ENCODE measurements around the gene ELOVL1. TPM values are rescaled to one million over a fixed set of nuclear protein-coding genes. Genes with fewer than 3 reads are reported as not detected.

ELOVL1 gene
- total RNA-seq, 1 experiment from 2014 or later = 21.6 TPM

DNA sequence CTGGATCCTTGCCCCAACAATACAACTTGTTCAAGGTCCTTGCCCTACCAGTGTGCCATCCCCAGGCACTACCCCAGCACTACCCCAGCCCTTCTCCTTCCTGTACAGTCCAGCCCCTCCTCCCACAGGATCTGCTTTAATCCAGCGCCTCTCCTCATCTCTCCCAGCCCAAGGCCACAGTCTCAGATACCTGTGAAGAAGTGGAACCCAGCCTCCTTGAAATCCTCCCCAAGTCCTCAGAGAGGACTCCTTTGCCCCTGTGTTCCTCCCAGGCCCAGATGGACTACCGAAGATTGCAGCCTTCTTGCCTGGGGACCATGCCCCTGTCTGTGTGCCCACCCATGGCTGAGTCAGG is 15.5 kb downstream of the ELOVL1 start:
- Histone ChIP-seq H2BK120ac (ENCODE audit: low read depth, low read length, poor library complexity, severe bottlenecking) (no peak overlapping the region), H3K23ac (ENCODE audit: insufficient read length, low read depth, low read length) (no peak overlapping the region), H2BK20ac (ENCODE audit: low read depth, low read length, poor library complexity, severe bottlenecking) (no peak overlapping the region), H4K20me1 (ENCODE audit: control insufficient read depth, insufficient read depth, insufficient read length) (no peaks in the 10 kb centered on the region), H3K14ac (ENCODE audit: insufficient read depth, low read length) (no peak overlapping the region), H3K79me2 (ENCODE audit: insufficient read depth, low read length) (no peaks in the 10 kb centered on the region), H2BK15ac (ENCODE audit: low read depth, low read length) (no peak overlapping the region), H4K5ac (ENCODE audit: insufficient read length, low read depth, low read length) (no peak overlapping the region), H3K9ac (ENCODE audit: extremely low read depth, insufficient read length, low read length) (no peak overlapping the region), H3K56ac (ENCODE audit: insufficient read length, low read depth, low read length) (no peak overlapping the region), H3K4ac (ENCODE audit: low read depth, low read length) (no peak overlapping the region), H2BK5ac (ENCODE audit: insufficient read length, low read length) (no peak overlapping the region), H3T11ph (ENCODE audit: low read length) (no peak overlapping the region), H4K91ac (ENCODE audit: insufficient read length, low read depth, low read length) (no peak overlapping the region), H3K4me1 (ENCODE audit: insufficient read depth, low read length) (peaks cover 5% of the 10 kb centered on the region), H2AK5ac (ENCODE audit: insufficient read length, low read length) (no peak overlapping the region), H4K8ac (replicated peaks; ENCODE audit: insufficient read length, low read depth, low read length) (no peak overlapping the region), H3K79me1 (ENCODE audit: insufficient read depth, low read depth, low read length, poor library complexity, severe bottlenecking) (no peaks in the 10 kb centered on the region), H3K4me2 (ENCODE audit: insufficient read depth, insufficient read length, low read length) (no peak overlapping the region), H3K23me2 (ENCODE audit: insufficient read length, low read depth, low read length, poor library complexity, severe bottlenecking) (peaks cover 10% of the 10 kb centered on the region), H3K27me3 (ENCODE audit: insufficient read depth, low read length) (peaks cover 4% of the 10 kb centered on the region), H2BK12ac (ENCODE audit: insufficient read length, low read depth, low read length) (no peak overlapping the region), H3K18ac (ENCODE audit: insufficient read length, low read depth, low read length) (no peak overlapping the region), H3K9me3 (ENCODE audit: control insufficient read depth, low read depth, low read length) (no peaks in the 10 kb centered on the region), H2AFZ (ENCODE audit: low read length) (no peak overlapping the region), H3K27ac (ENCODE audit: insufficient read length, low read depth, low read length) (no peak overlapping the region)
- H3K4me3 Mint-ChIP-seq = no peak overlapping the region
- WGBS (ENCODE audit: extremely low coverage, insufficient read length, low lambda C conversion rate) = no CpG with 5 or more reads among the region's 2 CpGs
- peaks cover 0 to 12% (median 2%) of the 10 kb centered on the region in 3 experiments; a peak in 3 of 7 replicates for H3K36me3 Mint-ChIP-seq (ENCODE audit: insufficient read depth in 1 of 3, low read depth in 3 of 3)
- TF ChIP-seq, protein P1, sequence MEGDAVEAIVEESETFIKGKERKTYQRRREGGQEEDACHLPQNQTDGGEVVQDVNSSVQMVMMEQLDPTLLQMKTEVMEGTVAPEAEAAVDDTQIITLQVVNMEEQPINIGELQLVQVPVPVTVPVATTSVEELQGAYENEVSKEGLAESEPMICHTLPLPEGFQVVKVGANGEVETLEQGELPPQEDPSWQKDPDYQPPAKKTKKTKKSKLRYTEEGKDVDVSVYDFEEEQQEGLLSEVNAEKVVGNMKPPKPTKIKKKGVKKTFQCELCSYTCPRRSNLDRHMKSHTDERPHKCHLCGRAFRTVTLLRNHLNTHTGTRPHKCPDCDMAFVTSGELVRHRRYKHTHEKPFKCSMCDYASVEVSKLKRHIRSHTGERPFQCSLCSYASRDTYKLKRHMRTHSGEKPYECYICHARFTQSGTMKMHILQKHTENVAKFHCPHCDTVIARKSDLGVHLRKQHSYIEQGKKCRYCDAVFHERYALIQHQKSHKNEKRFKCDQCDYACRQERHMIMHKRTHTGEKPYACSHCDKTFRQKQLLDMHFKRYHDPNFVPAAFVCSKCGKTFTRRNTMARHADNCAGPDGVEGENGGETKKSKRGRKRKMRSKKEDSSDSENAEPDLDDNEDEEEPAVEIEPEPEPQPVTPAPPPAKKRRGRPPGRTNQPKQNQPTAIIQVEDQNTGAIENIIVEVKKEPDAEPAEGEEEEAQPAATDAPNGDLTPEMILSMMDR (conservative IDR thresholded peaks at IDR 0.05) = no peak
- no peak for DNase-seq
- H3K27me3 Mint-ChIP-seq (ENCODE audit: low read depth) = peaks cover 11% of the 10 kb centered on the region
- H3K9me3 Mint-ChIP-seq = no peaks in the 10 kb centered on the region; a peak in 1 of 5 replicates
- peaks cover 18 to 31% of the 10 kb centered on the region in 2 experiments for H3K4me1 Mint-ChIP-seq
- peak overlapping the region in 1 of 3 experiments; percentile 6; a peak in 2 of 7 replicates for H3K27ac Mint-ChIP-seq
